DOHH2 (cell line): ENCODE data around the gene IFNAR2.

Source experiments
- H3F3A ChIP-seq: fragments of 200-600 bp; sonication (generic), shearing (Covaris generic); 2 replicates; pipeline ENCODE4 v1.6.0; 2016; ENCODE audit warnings: antibody characterized with exemption, mild to moderate bottlenecking; ENCODE audit not compliant: control insufficient read depth, insufficient read depth
- H3K27ac ChIP-seq: fragments of 200-600 bp; sonication (generic); 2 replicates; pipeline ENCODE4 v1.5.1; 2014; ENCODE audit warnings: low read depth, mild to moderate bottlenecking, low read length, moderate library complexity
- H3K27me3 ChIP-seq: fragments of 200-600 bp; sonication (generic); 2 replicates; pipeline ENCODE4 v1.6.1; 2014; ENCODE audit warnings: mild to moderate bottlenecking, low read length, mixed read lengths; ENCODE audit not compliant: control insufficient read depth
- H3K36me3 ChIP-seq: fragments of 200-600 bp; sonication (generic); 2 replicates; pipeline ENCODE4 v1.6.1; 2014; ENCODE audit warnings: mild to moderate bottlenecking, low read length, moderate library complexity, mixed read lengths; ENCODE audit not compliant: control insufficient read depth
- H3K4me1 ChIP-seq: fragments of 200-600 bp; sonication (generic); 2 replicates; pipeline ENCODE4 v1.6.1; 2014; ENCODE audit warnings: mild to moderate bottlenecking, low read length, mixed read lengths; ENCODE audit not compliant: control insufficient read depth
- H3K4me2 ChIP-seq: fragments of 200-600 bp; sonication (generic); 2 replicates; pipeline ENCODE4 v1.6.0; 2014; ENCODE audit warnings: mild to moderate bottlenecking, low read length, moderate library complexity
- H3K4me3 ChIP-seq: fragments of 200-600 bp; sonication (generic); 2 replicates; pipeline ENCODE4 v1.5.1; 2014; ENCODE audit warnings: mild to moderate bottlenecking, low read length, mixed read lengths
- H3K79me2 ChIP-seq: fragments of 200-600 bp; sonication (generic); 2 replicates; pipeline ENCODE4 v1.6.1; 2014; ENCODE audit warnings: mild to moderate bottlenecking, low read length, mixed read lengths; ENCODE audit not compliant: control insufficient read depth
- H3K9me2 ChIP-seq: fragments of 200-600 bp; sonication (generic); replicated peaks from 2 replicates; pipeline ENCODE4 v1.6.1; 2014; ENCODE audit warnings: mild to moderate bottlenecking, low read length, mixed read lengths; ENCODE audit not compliant: control insufficient read depth
- H3K9me3 ChIP-seq: fragments of 200-600 bp; sonication (generic); 2 replicates; pipeline ENCODE4 v1.6.1; 2014; ENCODE audit warnings: antibody characterized with exemption, low read length, mixed read lengths; ENCODE audit not compliant: control insufficient read depth, insufficient read depth
- H4K20me1 ChIP-seq: fragments of 200-600 bp; sonication (generic); 2 replicates; pipeline ENCODE4 v1.6.0; 2014; ENCODE audit warnings: low read depth, mild to moderate bottlenecking, antibody characterized with exemption, low read length, moderate library complexity; ENCODE audit not compliant: control insufficient read depth, insufficient read depth
- CTCF ChIP-seq: fragments of 200-600 bp; sonication (generic); IDR thresholded peaks from one replicate; pipeline ENCODE4 v1.5.1; 2014; ENCODE audit warnings: antibody characterized with exemption, mild to moderate bottlenecking, low read depth, low read length; ENCODE audit not compliant: poor library complexity, severe bottlenecking
- EZH2phosphoT487 ChIP-seq: fragments of 200-600 bp; sonication (generic); IDR thresholded peaks from 2 replicates; pipeline ENCODE4 v1.6.1; 2017; ENCODE audit warnings: borderline replicate concordance, mild to moderate bottlenecking, antibody characterized with exemption, low read length, moderate library complexity, mixed read lengths

The IFNAR2 gene

DNA sequence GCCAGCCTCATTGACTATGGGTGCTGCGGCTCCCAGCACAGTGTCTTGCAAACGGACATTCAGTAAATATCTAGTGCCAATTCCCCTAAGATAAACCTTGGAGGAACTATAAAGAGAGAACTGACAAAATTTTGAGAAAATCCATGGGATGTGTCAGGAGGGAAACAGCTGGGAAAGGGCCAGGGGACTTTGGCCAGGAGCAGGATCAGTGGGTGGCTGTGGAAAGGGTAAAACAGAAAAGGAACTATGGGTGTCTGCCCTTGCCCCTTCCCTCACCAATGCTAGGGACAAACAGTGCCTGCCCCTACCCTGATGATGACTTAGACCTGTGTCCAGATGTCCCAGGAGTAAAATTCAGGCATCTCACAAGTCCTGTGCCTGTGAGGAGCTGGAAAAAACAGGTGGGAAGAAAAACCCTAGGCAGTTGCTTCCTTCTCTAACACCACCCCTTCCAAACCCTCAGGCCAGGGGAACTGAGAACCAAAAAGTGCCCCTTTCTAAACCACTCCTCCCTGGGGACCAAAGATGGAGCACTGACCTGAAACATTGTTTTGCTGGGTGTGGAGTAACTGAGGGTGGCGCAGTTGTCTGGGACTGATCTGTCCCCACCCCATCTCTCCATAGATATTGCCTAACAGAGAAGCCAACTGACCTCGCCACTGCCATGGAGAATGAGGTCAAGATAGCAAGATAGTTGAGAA is 22.1 kb upstream of the IFNAR2 start:
- no peak overlapping the region for H3K27ac ChIP-seq
- no peaks in the 10 kb centered on the region for H4K20me1 ChIP-seq
- H3K27me3 ChIP-seq, result no peaks in the 10 kb centered on the region
- H3F3A ChIP-seq, result 0 out of 2 replicates have a peak, but pooled peaks cover 4% of the 10 kb centered on the region
- H3K4me1 ChIP-seq, result peaks cover 61% of the 10 kb centered on the region
- H3K4me3 ChIP-seq, result no peak overlapping the region
- H3K9me2 ChIP-seq, result no peaks in the 10 kb centered on the region
- TF ChIP-seq CTCF (no peak), EZH2phosphoT487 (no peak)
- no peak overlapping the region; the same call in 1 of the 2 replicates for H3K4me2 ChIP-seq
- no peaks in the 10 kb centered on the region for H3K36me3 ChIP-seq
- peaks cover 25% of the 10 kb centered on the region; the same call in 1 of the 2 replicates for H3K9me3 ChIP-seq
- no peaks in the 10 kb centered on the region for H3K79me2 ChIP-seq

DNA sequence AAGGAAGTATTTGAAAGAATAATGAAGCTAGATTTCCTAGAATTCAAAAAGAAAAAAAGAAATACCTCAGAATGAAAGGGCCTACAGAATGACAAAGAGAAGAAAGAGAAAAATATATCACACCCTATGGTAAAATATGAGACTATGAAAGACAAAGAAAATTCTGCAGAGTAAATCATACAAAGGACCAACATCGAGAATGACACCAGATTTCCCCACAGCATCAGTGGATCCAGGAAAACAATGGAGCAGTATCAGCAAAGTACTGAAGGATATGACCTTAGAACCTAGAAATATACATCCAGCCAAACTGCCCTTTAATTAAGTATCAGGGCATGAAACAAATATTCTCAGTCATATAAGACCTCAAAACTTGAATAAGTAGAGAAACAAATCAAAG is 21.2 kb upstream of the IFNAR2 start:
- Histone ChIP-seq H3K27me3 (no peaks in the 10 kb centered on the region), H3K36me3 (no peaks in the 10 kb centered on the region), H3K4me3 (no peak overlapping the region), H3K4me1 (peaks cover 67% of the 10 kb centered on the region), H3K79me2 (no peaks in the 10 kb centered on the region), H3F3A (peaks cover 8% of the 10 kb centered on the region; the same call in 1 of the 2 replicates), H3K9me2 (no peaks in the 10 kb centered on the region), H4K20me1 (no peaks in the 10 kb centered on the region), H3K27ac (no peak overlapping the region), H3K4me2 (no peak overlapping the region), H3K9me3 (peaks cover 25% of the 10 kb centered on the region; the same call in 1 of the 2 replicates)
- TF ChIP-seq CTCF (no peak), EZH2phosphoT487 (no peak)

GRCh38 chr21:33211305-33211704 is 18.4 kb upstream of the IFNAR2 start:
- Histone ChIP-seq H3K79me2 (0 out of 2 replicates have a peak, but pooled peaks cover 3% of the 10 kb centered on the region), H3K27me3 (no peaks in the 10 kb centered on the region), H3K9me3 (peaks cover 25% of the 10 kb centered on the region; the same call in 1 of the 2 replicates), H3K4me2 (no peak overlapping the region), H4K20me1 (no peaks in the 10 kb centered on the region), H3K36me3 (peaks cover 1% of the 10 kb centered on the region), H3K9me2 (no peaks in the 10 kb centered on the region), H3K4me3 (no peak overlapping the region), H3K27ac (no peak overlapping the region), H3F3A (peaks cover 14% of the 10 kb centered on the region), H3K4me1 (peaks cover 70% of the 10 kb centered on the region)
- TF ChIP-seq CTCF, result no peak
- no peak for TF ChIP-seq EZH2phosphoT487
